ENCODE measurements around the gene BLOC1S3.

Gene BLOC1S3

DNA sequence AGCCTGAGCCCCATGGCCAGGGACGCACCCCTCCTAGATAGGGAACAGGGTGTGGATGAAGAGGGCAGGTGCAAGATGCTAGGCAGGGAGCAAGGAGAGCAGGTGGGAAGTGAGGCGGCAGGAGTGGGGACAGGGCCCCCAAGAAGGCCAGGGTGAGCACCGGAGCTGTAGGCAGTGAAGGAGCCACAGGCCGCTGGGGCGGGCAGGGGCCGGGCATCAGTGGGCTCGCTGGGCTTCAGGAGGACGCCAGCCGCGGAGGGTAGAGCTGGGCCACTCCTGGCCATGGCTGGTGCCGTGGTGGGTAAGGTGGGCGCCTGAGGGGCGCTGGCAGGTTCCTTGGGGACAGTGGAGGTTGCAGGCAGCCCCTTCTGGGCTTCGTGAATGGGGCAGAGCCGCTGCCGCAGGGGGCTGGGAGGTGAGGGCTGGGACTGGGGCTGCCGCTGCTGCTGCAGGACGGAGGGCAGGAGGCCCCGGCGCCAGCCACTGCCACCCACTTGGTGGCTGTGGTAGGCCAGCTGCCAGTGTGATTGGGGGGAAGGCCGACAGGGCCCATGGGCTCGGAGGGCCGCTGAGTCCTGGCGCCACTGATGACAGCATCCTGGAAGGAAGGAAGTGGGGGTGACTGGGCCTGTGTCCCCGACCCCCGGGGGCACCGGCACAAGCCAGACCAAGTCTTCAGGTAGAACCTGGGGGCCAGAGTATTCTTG lies 19.9 kb upstream of the BLOC1S3 start:
- H3K9ac ChIP-seq (ENCODE audit: low read length) = no peak overlapping the region
- H3K23ac ChIP-seq (ENCODE audit: low read length) = no peak overlapping the region
- no peak overlapping the region for H4K5ac ChIP-seq (ENCODE audit: low read length)
- H2BK15ac ChIP-seq (replicated peaks; ENCODE audit: low read depth) = no peak overlapping the region
- H2BK5ac ChIP-seq (ENCODE audit: low read length) = no peak overlapping the region
- no peaks in the 10 kb centered on the region for H3K79me2 ChIP-seq (ENCODE audit: control insufficient read depth, insufficient read depth, low read length)
- no peak overlapping the region for H3K27ac ChIP-seq (ENCODE audit: low read depth, low read length)
- no peak overlapping the region for H4K8ac ChIP-seq (ENCODE audit: low read depth, low read length)
- no peak overlapping the region for H3K4me3 ChIP-seq (ENCODE audit: low read length)
- H3K27me3 ChIP-seq (ENCODE audit: insufficient read depth, low read length, poor library complexity) = peaks cover 3% of the 10 kb centered on the region
- H3K56ac ChIP-seq (ENCODE audit: low read length) = no peak overlapping the region
- H2BK120ac ChIP-seq (ENCODE audit: low read depth, low read length) = no peak overlapping the region
- no peak overlapping the region for H3K4ac ChIP-seq (ENCODE audit: low read depth, low read length)
- H3K79me1 ChIP-seq (ENCODE audit: low read length) = no peaks in the 10 kb centered on the region
- H3K36me3 ChIP-seq (ENCODE audit: control insufficient read depth, insufficient read depth, low read length) = no peaks in the 10 kb centered on the region
- no peak for DNase-seq
- no peak overlapping the region for H3K4me2 ChIP-seq (ENCODE audit: low read length)
- no CpG with 5 or more reads among the region's 27 CpGs for WGBS (ENCODE audit: extremely low coverage, insufficient coverage, low lambda C conversion rate)
- H3K18ac ChIP-seq (ENCODE audit: low read length) = no peak overlapping the region
- no peak overlapping the region for H2AK5ac ChIP-seq (ENCODE audit: low read length)
- no peaks in the 10 kb centered on the region for H3K4me1 ChIP-seq (ENCODE audit: control insufficient read depth, low read depth, low read length)

DNA sequence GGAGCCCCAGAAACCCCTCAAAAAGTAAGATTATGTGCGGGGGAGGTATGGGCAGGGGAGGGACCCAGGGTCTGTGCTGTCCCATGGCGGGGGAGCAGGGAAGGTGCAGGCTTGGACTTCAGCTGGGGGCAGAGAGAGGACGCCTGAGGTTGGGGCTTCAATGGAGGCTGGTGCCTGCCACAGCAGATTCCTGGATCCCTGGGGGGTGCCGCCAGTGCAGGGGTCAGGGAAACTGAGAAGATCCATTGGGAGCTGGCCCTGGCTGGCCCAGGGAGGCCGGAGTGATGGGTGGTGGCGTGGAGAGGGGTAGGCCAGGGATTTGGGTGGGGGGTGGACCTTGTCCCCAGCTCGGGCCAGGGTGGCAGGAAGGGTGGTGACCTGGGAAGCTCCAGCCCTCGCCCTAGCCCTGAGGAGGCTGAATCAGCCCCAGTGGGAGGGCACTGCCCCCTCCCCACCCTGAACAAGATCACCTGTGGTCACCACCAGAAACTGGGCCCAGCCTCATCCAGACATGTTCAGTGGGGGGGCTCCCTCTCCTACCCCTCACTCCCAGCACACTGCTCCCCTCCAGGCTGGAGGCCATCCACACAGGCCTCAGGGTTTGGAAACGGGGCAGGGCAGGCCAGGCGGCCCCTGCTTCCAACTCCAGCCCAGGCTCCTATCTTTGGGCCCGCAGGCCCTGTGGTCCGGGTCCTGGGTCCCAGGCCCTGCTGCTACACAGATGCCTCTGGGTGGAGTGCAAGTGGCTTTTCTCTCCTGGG lies 19.2 kb upstream of the BLOC1S3 start:
- Histone ChIP-seq H2AK5ac (ENCODE audit: low read length) (no peak overlapping the region), H3K18ac (ENCODE audit: low read length) (no peak overlapping the region), H3K4me2 (ENCODE audit: low read length) (no peak overlapping the region), H2BK15ac (replicated peaks; ENCODE audit: low read depth) (no peak overlapping the region), H2BK120ac (ENCODE audit: low read depth, low read length) (no peak overlapping the region), H3K4me3 (ENCODE audit: low read length) (no peak overlapping the region), H3K27me3 (ENCODE audit: insufficient read depth, low read length, poor library complexity) (no peaks in the 10 kb centered on the region), H3K4ac (ENCODE audit: low read depth, low read length) (no peak overlapping the region), H3K23ac (ENCODE audit: low read length) (no peak overlapping the region), H3K27ac (ENCODE audit: low read depth, low read length) (no peak overlapping the region), H3K79me2 (ENCODE audit: control insufficient read depth, insufficient read depth, low read length) (no peaks in the 10 kb centered on the region), H4K5ac (ENCODE audit: low read length) (no peak overlapping the region), H3K56ac (ENCODE audit: low read length) (no peak overlapping the region), H3K4me1 (ENCODE audit: control insufficient read depth, low read depth, low read length) (no peaks in the 10 kb centered on the region), H3K9ac (ENCODE audit: low read length) (no peak overlapping the region), H3K79me1 (ENCODE audit: low read length) (no peaks in the 10 kb centered on the region), H4K8ac (ENCODE audit: low read depth, low read length) (no peak overlapping the region), H2BK5ac (ENCODE audit: low read length) (no peak overlapping the region), H3K36me3 (ENCODE audit: control insufficient read depth, insufficient read depth, low read length) (no peaks in the 10 kb centered on the region)
- WGBS (ENCODE audit: extremely low coverage, insufficient coverage, low lambda C conversion rate) = no CpG with 5 or more reads among the region's 12 CpGs
- no peak for DNase-seq

DNA sequence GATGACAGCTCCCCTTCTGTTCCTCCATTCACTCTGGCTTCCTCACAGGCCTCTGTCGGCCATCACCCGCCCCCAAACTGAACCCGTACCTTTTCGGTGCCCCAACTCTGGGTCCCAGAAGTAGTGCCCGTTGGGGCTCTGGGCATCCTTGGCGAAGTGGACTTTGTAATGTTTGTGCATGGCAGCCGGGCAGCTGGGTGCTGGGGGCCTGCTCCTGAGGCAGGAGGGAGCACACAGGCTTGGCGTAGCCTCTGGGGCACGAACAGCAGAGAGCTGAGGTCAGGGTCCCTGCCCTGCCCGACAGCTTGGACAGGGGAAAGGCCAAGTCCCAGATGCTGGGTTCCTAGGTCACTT lies 18.6 kb upstream of the BLOC1S3 start:
- Histone ChIP-seq H3K9ac (ENCODE audit: low read length) (no peak overlapping the region), H2BK15ac (replicated peaks; ENCODE audit: low read depth) (no peak overlapping the region), H3K27ac (ENCODE audit: low read depth, low read length) (no peak overlapping the region), H3K18ac (ENCODE audit: low read length) (no peak overlapping the region), H2BK5ac (ENCODE audit: low read length) (no peak overlapping the region), H3K4me3 (ENCODE audit: low read length) (no peak overlapping the region), H3K4ac (ENCODE audit: low read depth, low read length) (no peak overlapping the region), H4K5ac (ENCODE audit: low read length) (no peak overlapping the region), H3K56ac (ENCODE audit: low read length) (no peak overlapping the region), H2AK5ac (ENCODE audit: low read length) (no peak overlapping the region), H3K4me2 (ENCODE audit: low read length) (no peak overlapping the region), H3K23ac (ENCODE audit: low read length) (no peak overlapping the region), H3K36me3 (ENCODE audit: control insufficient read depth, insufficient read depth, low read length) (no peaks in the 10 kb centered on the region), H4K8ac (ENCODE audit: low read depth, low read length) (no peak overlapping the region), H3K27me3 (ENCODE audit: insufficient read depth, low read length, poor library complexity) (no peaks in the 10 kb centered on the region), H3K4me1 (ENCODE audit: control insufficient read depth, low read depth, low read length) (no peaks in the 10 kb centered on the region), H3K79me2 (ENCODE audit: control insufficient read depth, insufficient read depth, low read length) (no peaks in the 10 kb centered on the region), H3K79me1 (ENCODE audit: low read length) (no peaks in the 10 kb centered on the region), H2BK120ac (ENCODE audit: low read depth, low read length) (no peak overlapping the region)
- no CpG with 5 or more reads among the region's 10 CpGs for WGBS (ENCODE audit: extremely low coverage, insufficient coverage, low lambda C conversion rate)
- DNase-seq = no peak

DNA sequence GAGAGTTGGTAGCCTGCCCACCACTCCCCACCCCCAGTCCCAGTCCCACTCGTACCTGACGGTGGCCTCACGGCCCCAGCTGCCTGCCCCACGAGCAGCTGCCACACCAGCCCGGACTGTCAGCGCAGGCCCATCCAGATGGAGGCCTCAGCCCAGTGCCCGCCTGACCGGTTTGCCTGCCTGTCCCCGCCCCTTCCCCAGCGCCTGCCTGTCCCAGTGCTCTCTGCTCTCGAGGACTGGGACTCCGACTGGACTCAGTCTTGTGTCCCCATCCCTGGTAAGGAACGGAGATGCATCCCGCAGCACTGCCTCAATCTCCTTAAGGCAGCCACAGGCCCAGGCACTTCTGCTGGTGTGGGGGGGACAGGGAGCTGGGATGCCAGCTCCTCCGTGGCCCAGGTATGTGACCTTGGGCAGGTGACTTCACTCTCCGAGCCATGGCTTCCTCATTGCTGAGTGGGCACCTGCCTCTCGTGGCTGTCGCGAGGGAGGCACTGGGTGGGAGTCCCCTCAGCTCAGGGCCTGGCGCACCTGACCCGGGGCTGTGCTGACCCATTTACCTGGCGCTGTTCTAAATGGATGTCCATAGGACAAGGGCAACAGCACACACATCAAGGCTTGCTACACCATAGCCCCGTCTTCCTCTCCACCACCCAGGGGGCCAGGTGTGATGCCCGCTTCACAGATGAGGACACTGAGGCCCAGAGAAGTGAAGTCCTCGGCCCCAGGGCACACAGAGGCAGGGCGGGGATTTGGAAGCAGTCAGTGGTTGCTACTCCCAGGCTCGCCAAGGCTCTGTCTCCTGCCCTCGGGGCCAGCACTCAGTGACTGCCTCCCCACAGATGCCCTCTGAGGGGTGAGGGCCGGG lies 17.5 kb upstream of the BLOC1S3 start, which contains the start of gene NKPD1:
TSS of gene NKPD1 (minus strand) at position 113 of the 868 bp plus-strand sequence. CDS start 832 bp downstream, outside the sequence.
- Histone ChIP-seq H3K4me3 (ENCODE audit: low read length) (no peak within 1 kb of the TSS), H3K27ac (ENCODE audit: low read depth, low read length) (no peak within 1 kb of the TSS), H3K4ac (ENCODE audit: low read depth, low read length) (no peak within 1 kb of the TSS), H3K4me1 (ENCODE audit: control insufficient read depth, low read depth, low read length) (no peaks in the 10 kb centered on the region), H3K9ac (ENCODE audit: low read length) (no peak within 1 kb of the TSS), H2BK15ac (replicated peaks; ENCODE audit: low read depth) (no peak within 1 kb of the TSS), H4K8ac (ENCODE audit: low read depth, low read length) (no peak within 1 kb of the TSS), H3K23ac (ENCODE audit: low read length) (no peak within 1 kb of the TSS), H2AK5ac (ENCODE audit: low read length) (no peak within 1 kb of the TSS), H4K5ac (ENCODE audit: low read length) (no peak within 1 kb of the TSS), H3K79me2 (ENCODE audit: control insufficient read depth, insufficient read depth, low read length) (no peaks in the 10 kb centered on the region), H3K56ac (ENCODE audit: low read length) (no peak within 1 kb of the TSS), H2BK5ac (ENCODE audit: low read length) (no peak within 1 kb of the TSS), H3K27me3 (ENCODE audit: insufficient read depth, low read length, poor library complexity) (no peaks in the 10 kb centered on the region), H3K36me3 (ENCODE audit: control insufficient read depth, insufficient read depth, low read length) (no peaks in the 10 kb centered on the region), H2BK120ac (ENCODE audit: low read depth, low read length) (no peak within 1 kb of the TSS), H3K18ac (ENCODE audit: low read length) (no peak within 1 kb of the TSS), H3K4me2 (ENCODE audit: low read length) (no peak within 1 kb of the TSS), H3K79me1 (ENCODE audit: low read length) (no peaks in the 10 kb centered on the region)
- no peak for DNase-seq
- whole genome bisulfite sequencing (ENCODE audit: extremely low coverage, insufficient coverage, low lambda C conversion rate) = no CpG with 5 or more reads among the region's 29 CpGs

DNA sequence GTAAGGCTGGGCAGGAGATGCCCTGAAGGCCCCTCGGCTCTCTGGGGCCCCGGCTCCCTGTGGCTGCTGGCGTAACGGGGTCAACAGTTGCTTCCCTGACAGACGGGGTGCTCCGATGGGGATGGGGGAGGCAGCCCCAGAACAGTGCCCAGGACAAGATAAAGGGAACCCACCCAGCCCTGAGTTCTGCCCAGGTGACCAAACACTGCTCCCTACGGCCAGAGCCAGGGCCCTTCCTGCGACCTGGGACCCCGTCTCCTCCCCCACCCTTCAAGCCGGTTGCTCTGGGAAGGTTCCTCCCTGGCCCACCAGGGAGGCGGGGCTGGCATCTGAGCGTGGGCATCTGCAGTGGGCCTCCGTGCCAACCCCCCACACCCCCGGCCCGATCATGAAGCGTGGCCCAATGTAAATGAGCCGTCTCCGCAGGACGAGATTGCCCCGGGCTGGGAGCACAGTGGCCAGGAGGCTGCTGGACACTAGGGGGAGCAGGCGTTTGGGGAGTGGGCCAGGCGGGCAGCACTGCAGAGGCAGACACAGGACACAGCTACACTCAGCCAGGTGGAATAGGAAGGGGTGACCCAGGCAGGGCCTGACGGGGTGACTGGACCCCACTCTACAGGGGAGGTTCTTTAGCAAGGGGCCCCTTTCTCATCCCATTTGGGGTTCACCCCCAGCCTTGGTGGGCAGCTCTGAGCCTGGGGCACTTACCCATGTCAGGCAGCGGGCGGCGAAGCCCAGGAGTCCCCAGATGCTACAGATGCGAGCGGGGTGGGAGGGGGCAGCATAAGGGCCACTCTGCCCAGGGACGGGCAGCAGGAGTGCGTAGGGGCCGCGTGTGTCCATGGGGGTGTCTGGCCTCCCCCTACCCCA lies 16.6 kb upstream of the BLOC1S3 start:
- Histone ChIP-seq H3K4me3 (ENCODE audit: low read length) (no peak overlapping the region), H3K27me3 (ENCODE audit: insufficient read depth, low read length, poor library complexity) (no peaks in the 10 kb centered on the region), H3K36me3 (ENCODE audit: control insufficient read depth, insufficient read depth, low read length) (no peaks in the 10 kb centered on the region), H2BK120ac (ENCODE audit: low read depth, low read length) (no peak overlapping the region), H3K23ac (ENCODE audit: low read length) (no peak overlapping the region), H4K5ac (ENCODE audit: low read length) (no peak overlapping the region), H3K4ac (ENCODE audit: low read depth, low read length) (no peak overlapping the region), H3K4me2 (ENCODE audit: low read length) (no peak overlapping the region), H2BK5ac (ENCODE audit: low read length) (no peak overlapping the region), H2AK5ac (ENCODE audit: low read length) (no peak overlapping the region), H4K8ac (ENCODE audit: low read depth, low read length) (no peak overlapping the region), H3K56ac (ENCODE audit: low read length) (no peak overlapping the region), H3K27ac (ENCODE audit: low read depth, low read length) (no peak overlapping the region), H3K79me2 (ENCODE audit: control insufficient read depth, insufficient read depth, low read length) (no peaks in the 10 kb centered on the region), H2BK15ac (replicated peaks; ENCODE audit: low read depth) (no peak overlapping the region), H3K4me1 (ENCODE audit: control insufficient read depth, low read depth, low read length) (no peaks in the 10 kb centered on the region), H3K9ac (ENCODE audit: low read length) (no peak overlapping the region), H3K18ac (ENCODE audit: low read length) (no peak overlapping the region), H3K79me1 (ENCODE audit: low read length) (no peaks in the 10 kb centered on the region)
- no CpG with 5 or more reads among the region's 32 CpGs for WGBS (ENCODE audit: extremely low coverage, insufficient coverage, low lambda C conversion rate)
- DNase-seq = peak; percentile 63

Data from mesendoderm (in vitro differentiated cells).